HCT116 (cell line): Measurements from ENCODE around the gene SELPLG. TPM values are rescaled to one million over a fixed set of nuclear protein-coding genes. Genes with fewer than 3 reads are reported as not detected.

Experiments
- ATAC-seq: fragments of 200-7000 bp; cut with Tn5 transposase; 2 replicates; pipeline ENCODE4 v1.9.1; 2020; ENCODE audit warnings: mild to moderate bottlenecking, moderate library complexity
- BruUV-seq: library from RNA; stranded (reverse); fragments of 400-500 nt; replicated peaks from 2 replicates; lab custom pipeline; 2021; lab: Mats Ljungman, UMichigan
- CTCF ChIA-PET: fragments of 300-600 bp; sonication (Branson Sonifier 250); formaldehyde crosslinking; loops from one replicate; lab custom pipeline; 2021; ENCODE audit warnings: antibody characterized with exemption; lab: Charles Lee
- POLR2A ChIA-PET: fragments of 300-600, 350-600 bp; sonication (Branson Sonifier 250); formaldehyde crosslinking; loops from one replicate; lab custom pipeline; 2021; ENCODE audit warnings: antibody characterized with exemption; lab: Charles Lee
- RAD21 ChIA-PET, 2 experiments: fragments of 300-600 bp; sonication (Branson Sonifier 250); formaldehyde crosslinking; loops; one replicate each; lab custom pipeline; 2023; ENCODE audit warnings: low total read pairs in 2 of 2; ENCODE audit not compliant: uncharacterized antibody in 2 of 2, unreplicated experiment in 2 of 2, low non-redundant PET in 1 of 2; lab: Charles Lee
- DNase-seq: peaks from one replicate; pipeline ENCODE4 v3.0.0-alpha.2; 2010; ENCODE audit warnings: low read depth, low spot score
- H2AFZ ChIP-seq: fragments of 200-600 bp; shearing (Covaris generic), sonication (generic); 2 replicates; pipeline ENCODE4 v1.6.1; 2017; ENCODE audit warnings: low read depth, mixed run types, mixed read lengths, antibody characterized with exemption, low read length; ENCODE audit not compliant: poor library complexity, severe bottlenecking
- H3K27ac ChIP-seq: 2 replicates; pipeline ENCODE4 v1.5.1; 2012; ENCODE audit warnings: low read depth, low read length
- H3K27me3 ChIP-seq: fragments of 200-600 bp; sonication (generic); 2 replicates; pipeline ENCODE4 v1.6.1; 2016; ENCODE audit warnings: mixed run types, low read length, mixed read lengths; ENCODE audit not compliant: insufficient read depth
- H3K36me3 ChIP-seq, 2 experiments: fragments of 200-500 bp in 1 of 2; fragments of 200-600 bp in 1 of 2; sonication (Bioruptor generic) in 1 of 2; sonication (generic) in 1 of 2; 2 replicates each; pipeline versions ENCODE4 v1.5.1 to v1.6.1; 2014 to 2016; ENCODE audit warnings: low read length in 2 of 2, inconsistent platforms in 1 of 2, mixed read lengths in 1 of 2, mixed run types in 1 of 2; ENCODE audit not compliant: insufficient read depth in 2 of 2, control insufficient read depth in 1 of 2
- H3K4me1 ChIP-seq, 2 experiments: fragments of 200-600 bp in 1 of 2; sonication (generic) in 1 of 2; 2 replicates each; pipeline versions ENCODE4 v1.5.1 to v1.6.1; 2012 to 2017; ENCODE audit warnings: low read length in 2 of 2, inconsistent platforms in 1 of 2, mild to moderate bottlenecking in 1 of 2, mixed read lengths in 1 of 2, mixed run types in 1 of 2, moderate library complexity in 1 of 2; ENCODE audit not compliant: insufficient read depth in 2 of 2, control insufficient read depth in 1 of 2
- H3K4me2 ChIP-seq: fragments of 200-600 bp; sonication (generic); 2 replicates; pipeline ENCODE4 v1.6.1; 2017; ENCODE audit warnings: mixed run types, low read length, mixed read lengths
- H3K4me3 ChIP-seq, 2 experiments: fragments of 200-600 bp in 1 of 2; sonication (generic) in 1 of 2; replicated peaks in 1 of 2; 2 replicates each; pipeline ENCODE4 v1.5.1; 2011 to 2016; ENCODE audit warnings: low read length in 2 of 2, control low read depth in 1 of 2, low read depth in 1 of 2, mild to moderate bottlenecking in 1 of 2, mixed read lengths in 1 of 2, mixed run types in 1 of 2
- H3K79me2 ChIP-seq: fragments of 200-600 bp; sonication (generic); 2 replicates; pipeline ENCODE4 v1.6.1; 2017; ENCODE audit warnings: mild to moderate bottlenecking, mixed run types, low read length, moderate library complexity, mixed read lengths; ENCODE audit not compliant: insufficient read depth
- H3K9ac ChIP-seq: fragments of 200-600 bp; sonication (generic); 2 replicates; pipeline ENCODE4 v1.6.1; 2016; ENCODE audit warnings: low read length, mixed read lengths
- H3K9me2 ChIP-seq: fragments of 200-600 bp; sonication (generic), shearing (Covaris generic); 2 replicates; pipeline ENCODE4 v1.6.1; 2017; ENCODE audit warnings: mixed run types, mild to moderate bottlenecking, moderate library complexity; ENCODE audit not compliant: insufficient read depth
- H3K9me3 ChIP-seq, 2 experiments: fragments of 200-500 bp in 1 of 2; fragments of 200-600 bp in 1 of 2; sonication (Bioruptor generic) in 1 of 2; sonication (generic) in 1 of 2; 2 replicates each; pipeline ENCODE4 v1.6.1; 2014 to 2017; ENCODE audit warnings: low read length in 2 of 2, mixed read lengths in 2 of 2, inconsistent platforms in 1 of 2, low read depth in 1 of 2, mild to moderate bottlenecking in 1 of 2, mixed run types in 1 of 2, moderate library complexity in 1 of 2; ENCODE audit not compliant: control insufficient read depth in 1 of 2, insufficient read depth in 1 of 2
- H4K20me1 ChIP-seq: fragments of 200-600 bp; sonication (generic), shearing (Covaris generic); 2 replicates; pipeline ENCODE4 v1.6.1; 2017; ENCODE audit warnings: mixed run types, mild to moderate bottlenecking, moderate library complexity; ENCODE audit not compliant: insufficient read depth
- CBX3 ChIP-seq: IDR thresholded peaks from 2 replicates; pipeline ENCODE4 v1.6.1; 2012; ENCODE audit warnings: low read depth
- CEBPB ChIP-seq: IDR thresholded peaks from 2 replicates; pipeline ENCODE4 v1.6.1; 2012; ENCODE audit warnings: low read depth
- EGR1 ChIP-seq: IDR thresholded peaks from 2 replicates; pipeline ENCODE4 v1.6.1; 2012; ENCODE audit warnings: low read depth
- ELF1 ChIP-seq: IDR thresholded peaks from 2 replicates; pipeline ENCODE4 v1.6.1; 2012; ENCODE audit warnings: low read depth, borderline replicate concordance
- EZH2 ChIP-seq: fragments of 200-600 bp; sonication (generic); IDR thresholded peaks from 2 replicates; pipeline ENCODE4 v1.6.1; 2017; ENCODE audit warnings: antibody characterized with exemption, mixed run types
- FOSL1 ChIP-seq: IDR thresholded peaks from 2 replicates; pipeline ENCODE4 v1.6.1; 2012; ENCODE audit warnings: low read depth
- JUND ChIP-seq: IDR thresholded peaks from 2 replicates; pipeline ENCODE4 v1.6.1; 2012
- POLR2A ChIP-seq: IDR thresholded peaks from 2 replicates; pipeline ENCODE4 v1.7.0; 2011; ENCODE audit warnings: borderline replicate concordance; ENCODE audit not compliant: insufficient read depth, insufficient read length; ENCODE audit errors: extremely low read depth
- POLR2AphosphoS5 ChIP-seq: IDR thresholded peaks from 2 replicates; pipeline ENCODE4 v1.6.1; 2011; ENCODE audit warnings: mild to moderate bottlenecking, low read depth, low read length, moderate library complexity
- SIN3A ChIP-seq: IDR thresholded peaks from 2 replicates; pipeline ENCODE4 v1.6.1; 2012; ENCODE audit warnings: low read depth
- SP1 ChIP-seq: IDR thresholded peaks from 2 replicates; pipeline ENCODE4 v1.6.1; 2012; ENCODE audit warnings: low read depth
- SRF ChIP-seq: IDR thresholded peaks from 2 replicates; pipeline ENCODE4 v1.6.1; 2012; ENCODE audit warnings: low read depth
- YY1 ChIP-seq: IDR thresholded peaks from 2 replicates; pipeline ENCODE4 v1.6.1; 2011; ENCODE audit warnings: low read length, low read depth, moderate library complexity, mild to moderate bottlenecking; ENCODE audit not compliant: insufficient replicate concordance; ENCODE audit errors: extremely low read depth
- ZFX ChIP-seq: fragments of 450-650 bp; IDR thresholded peaks from 2 replicates; pipeline ENCODE4 v1.6.1; 2017
- ZNF274 ChIP-seq: fragments of 200-500 bp; sonication (Bioruptor generic); IDR thresholded peaks from 2 replicates; pipeline ENCODE4 v1.6.1; 2014; ENCODE audit warnings: mild to moderate bottlenecking, low read depth, low read length, inconsistent platforms
- intact Hi-C: fragments of 100-400 bp; cut with micrococcal nuclease; formaldehyde crosslinking; loops from 2 replicates; pipeline ENCODE4 v1.10.0; 2022
- total RNA-seq: library from RNA; stranded (reverse); gene quantifications from one replicate; pipeline ENCODE4 v1.2.1, GENCODE V29; 2021; ENCODE audit not compliant: unreplicated experiment
- TF ChIP-seq, protein P1 (sequence below): IDR thresholded peaks from 2 replicates; pipeline ENCODE4 v1.6.1; 2011; ENCODE audit warnings: mild to moderate bottlenecking, low read length, moderate library complexity; ENCODE audit not compliant: insufficient replicate concordance; ENCODE audit errors: extremely low read depth
- TF ChIP-seq, protein P2 (sequence below): IDR thresholded peaks from 2 replicates; pipeline ENCODE4 v1.6.1; 2012; ENCODE audit warnings: low read depth

The SELPLG gene
- total RNA-seq, 1 experiment from 2014 or later = 1.2 TPM

DNA sequence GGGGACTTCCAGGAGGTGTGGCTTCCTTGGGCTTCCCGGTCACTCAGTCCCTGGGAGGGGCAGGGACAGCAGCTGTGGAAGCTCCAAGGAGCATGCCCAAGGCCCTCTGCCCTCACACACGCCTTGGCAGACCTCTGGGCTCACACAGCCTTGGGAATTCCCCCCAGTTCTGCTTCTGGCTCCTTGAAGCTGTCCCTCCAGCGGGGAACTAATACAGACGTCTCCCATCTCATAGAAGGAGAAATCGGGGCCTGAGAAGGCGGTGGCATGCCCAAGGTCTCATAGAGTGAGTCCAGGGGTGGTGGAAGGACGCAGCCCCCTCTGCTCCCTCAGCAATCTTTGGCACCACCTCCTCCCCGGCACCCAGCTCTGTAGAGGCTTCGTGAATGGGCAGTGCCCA lies 20.1 kb downstream of the SELPLG start:
- no peak overlapping the region for H3K27ac ChIP-seq
- no peak overlapping the region for H3K9ac ChIP-seq
- no TSS peak for BruUV-seq
- H3K27me3 ChIP-seq = no peaks in the 10 kb centered on the region
- RAD21 ChIA-PET = no interaction called here
- TF ChIP-seq FOSL1 = no peak
- no peak for TF ChIP-seq SP1
- TF ChIP-seq SRF = no peak
- TF ChIP-seq EGR1 = no peak
- CTCF ChIA-PET = no interaction called here
- intact Hi-C loops = loop anchor here (10.0 kb wide), 2 partner anchors 279 to 699 kb away; partner anchors contain the start of gene CMKLR1
- no peak overlapping the region for H3K4me3 ChIP-seq
- ATAC-seq (no peak), DNase-seq (no peak)
- no peak overlapping the region for H2AFZ ChIP-seq
- no peaks in the 10 kb centered on the region for H3K79me2 ChIP-seq
- H4K20me1 ChIP-seq = no peaks in the 10 kb centered on the region
- no peaks in the 10 kb centered on the region for H3K36me3 ChIP-seq
- H3K4me2 ChIP-seq = peak overlapping the region; percentile 69; the same call in 1 of the 2 replicates
- H3K9me2 ChIP-seq = no peaks in the 10 kb centered on the region
- peaks cover 0 to 6% of the 10 kb centered on the region in 2 experiments; a peak in 1 of 4 replicates for H3K9me3 ChIP-seq
- POLR2A ChIA-PET = no interaction called here
- peaks cover 15 to 29% of the 10 kb centered on the region in 2 experiments for H3K4me1 ChIP-seq

DNA sequence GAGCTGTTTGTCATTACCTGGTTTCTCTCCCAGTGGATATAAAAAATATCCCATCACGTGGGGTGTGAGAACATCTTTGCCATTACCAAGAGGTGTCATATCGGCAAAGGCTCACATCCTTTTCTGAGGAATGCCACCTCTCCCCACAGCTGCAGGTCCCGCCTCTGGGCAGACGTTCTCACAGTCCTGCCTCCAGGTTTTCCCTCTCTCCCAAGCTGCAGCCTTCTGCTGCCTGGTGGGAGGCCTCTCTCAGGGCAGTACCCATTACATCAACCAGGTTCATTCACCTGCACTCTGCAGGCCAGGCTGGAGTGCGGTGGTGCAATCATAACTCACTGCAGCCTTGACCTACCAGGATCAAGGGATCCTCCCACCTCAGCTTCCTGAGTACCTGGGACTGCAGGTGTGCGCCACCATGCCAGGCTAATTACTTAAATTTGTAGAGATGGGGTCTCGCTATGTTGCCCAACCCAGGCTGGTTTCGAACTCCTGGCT lies 20.9 kb downstream of the SELPLG start:
- ChIA-PET POLR2A (no interaction called here), CTCF (interaction anchor here (0.6 kb wide), 1 partner anchor 694 kb away, joined by 4 read pairs; no protein-coding TSS in a partner anchor), RAD21 (no interaction called here)
- DNase-seq = peak; percentile 24
- intact Hi-C loops = loop anchor here (10.0 kb wide), 2 partner anchors 278 to 698 kb away; partner anchors contain the start of gene CMKLR1
- Histone ChIP-seq H3K9me2 (no peaks in the 10 kb centered on the region), H2AFZ (peak overlapping the region; percentile 88), H3K9me3 (peaks cover 0 to 6% of the 10 kb centered on the region in 2 experiments; a peak in 1 of 4 replicates), H3K9ac (no peak overlapping the region), H3K36me3 (no peaks in the 10 kb centered on the region), H3K27ac (no peak overlapping the region), H3K4me2 (peak overlapping the region; percentile 69), H3K27me3 (no peaks in the 10 kb centered on the region), H3K79me2 (no peaks in the 10 kb centered on the region), H3K4me3 (no peak overlapping the region), H4K20me1 (no peaks in the 10 kb centered on the region), H3K4me1 (peaks cover 15 to 22% of the 10 kb centered on the region in 2 experiments)
- ATAC-seq = peak; percentile 73
- no TSS peak for BruUV-seq
- TF ChIP-seq POLR2AphosphoS5 (no peak), POLR2A (no peak), ZFX (no peak), CBX3 (no peak), SIN3A (no peak), CEBPB (no peak), EGR1 (no peak), ZNF274 (no peak), EZH2 (no peak), YY1 (no peak), ELF1 (no peak), JUND (no peak), SRF (no peak), SP1 (no peak)
- TF ChIP-seq, protein P1, sequence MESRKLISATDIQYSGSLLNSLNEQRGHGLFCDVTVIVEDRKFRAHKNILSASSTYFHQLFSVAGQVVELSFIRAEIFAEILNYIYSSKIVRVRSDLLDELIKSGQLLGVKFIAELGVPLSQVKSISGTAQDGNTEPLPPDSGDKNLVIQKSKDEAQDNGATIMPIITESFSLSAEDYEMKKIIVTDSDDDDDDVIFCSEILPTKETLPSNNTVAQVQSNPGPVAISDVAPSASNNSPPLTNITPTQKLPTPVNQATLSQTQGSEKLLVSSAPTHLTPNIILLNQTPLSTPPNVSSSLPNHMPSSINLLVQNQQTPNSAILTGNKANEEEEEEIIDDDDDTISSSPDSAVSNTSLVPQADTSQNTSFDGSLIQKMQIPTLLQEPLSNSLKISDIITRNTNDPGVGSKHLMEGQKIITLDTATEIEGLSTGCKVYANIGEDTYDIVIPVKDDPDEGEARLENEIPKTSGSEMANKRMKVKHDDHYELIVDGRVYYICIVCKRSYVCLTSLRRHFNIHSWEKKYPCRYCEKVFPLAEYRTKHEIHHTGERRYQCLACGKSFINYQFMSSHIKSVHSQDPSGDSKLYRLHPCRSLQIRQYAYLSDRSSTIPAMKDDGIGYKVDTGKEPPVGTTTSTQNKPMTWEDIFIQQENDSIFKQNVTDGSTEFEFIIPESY = no peak
- TF ChIP-seq, protein P2, sequence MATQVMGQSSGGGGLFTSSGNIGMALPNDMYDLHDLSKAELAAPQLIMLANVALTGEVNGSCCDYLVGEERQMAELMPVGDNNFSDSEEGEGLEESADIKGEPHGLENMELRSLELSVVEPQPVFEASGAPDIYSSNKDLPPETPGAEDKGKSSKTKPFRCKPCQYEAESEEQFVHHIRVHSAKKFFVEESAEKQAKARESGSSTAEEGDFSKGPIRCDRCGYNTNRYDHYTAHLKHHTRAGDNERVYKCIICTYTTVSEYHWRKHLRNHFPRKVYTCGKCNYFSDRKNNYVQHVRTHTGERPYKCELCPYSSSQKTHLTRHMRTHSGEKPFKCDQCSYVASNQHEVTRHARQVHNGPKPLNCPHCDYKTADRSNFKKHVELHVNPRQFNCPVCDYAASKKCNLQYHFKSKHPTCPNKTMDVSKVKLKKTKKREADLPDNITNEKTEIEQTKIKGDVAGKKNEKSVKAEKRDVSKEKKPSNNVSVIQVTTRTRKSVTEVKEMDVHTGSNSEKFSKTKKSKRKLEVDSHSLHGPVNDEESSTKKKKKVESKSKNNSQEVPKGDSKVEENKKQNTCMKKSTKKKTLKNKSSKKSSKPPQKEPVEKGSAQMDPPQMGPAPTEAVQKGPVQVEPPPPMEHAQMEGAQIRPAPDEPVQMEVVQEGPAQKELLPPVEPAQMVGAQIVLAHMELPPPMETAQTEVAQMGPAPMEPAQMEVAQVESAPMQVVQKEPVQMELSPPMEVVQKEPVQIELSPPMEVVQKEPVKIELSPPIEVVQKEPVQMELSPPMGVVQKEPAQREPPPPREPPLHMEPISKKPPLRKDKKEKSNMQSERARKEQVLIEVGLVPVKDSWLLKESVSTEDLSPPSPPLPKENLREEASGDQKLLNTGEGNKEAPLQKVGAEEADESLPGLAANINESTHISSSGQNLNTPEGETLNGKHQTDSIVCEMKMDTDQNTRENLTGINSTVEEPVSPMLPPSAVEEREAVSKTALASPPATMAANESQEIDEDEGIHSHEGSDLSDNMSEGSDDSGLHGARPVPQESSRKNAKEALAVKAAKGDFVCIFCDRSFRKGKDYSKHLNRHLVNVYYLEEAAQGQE = no peak
